Panc1 (cell line): Measurements from ENCODE around the gene ZNF718.

Experiments
- TCF7L2 ChIP-seq: IDR thresholded peaks from 2 replicates; pipeline ENCODE4 v1.6.1; 2011; ENCODE audit warnings: mild to moderate bottlenecking, low read depth, low read length, inconsistent platforms
- TF ChIP-seq, protein P1 (sequence below): fragments of 450-650 bp; IDR thresholded peaks from 2 replicates; pipeline ENCODE4 v1.5.1; 2017; ENCODE audit warnings: mild to moderate bottlenecking
- TF ChIP-seq, protein P2 (sequence below), 2 experiments: IDR thresholded peaks; 2 replicates each; pipeline ENCODE4 v1.6.1; 2011 to 2012; ENCODE audit warnings: low read depth in 2 of 2, control low read depth in 1 of 2, low read length in 1 of 2, mild to moderate bottlenecking in 1 of 2, moderate library complexity in 1 of 2; ENCODE audit not compliant: insufficient read depth in 1 of 2

DNA sequence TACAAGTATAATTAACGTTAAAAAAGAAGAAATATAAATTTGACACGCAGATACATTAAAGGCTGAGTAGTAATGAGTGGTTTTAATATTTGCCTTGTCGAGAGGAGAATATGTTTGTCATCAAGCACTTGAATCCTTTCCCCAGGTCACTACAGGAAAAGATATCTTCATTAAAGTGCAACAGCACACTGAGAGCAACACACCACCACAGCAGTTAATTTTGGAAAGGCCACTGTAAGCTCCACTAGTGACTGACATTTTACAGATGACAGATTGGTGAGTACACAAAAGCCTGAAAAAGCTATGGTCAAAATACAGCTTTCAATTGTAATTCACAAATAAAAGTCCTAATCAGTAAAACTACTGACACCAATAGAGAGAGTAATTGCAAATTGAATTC lies 76.6 kb downstream of the ZNF718 start:
- TF ChIP-seq, protein P1, sequence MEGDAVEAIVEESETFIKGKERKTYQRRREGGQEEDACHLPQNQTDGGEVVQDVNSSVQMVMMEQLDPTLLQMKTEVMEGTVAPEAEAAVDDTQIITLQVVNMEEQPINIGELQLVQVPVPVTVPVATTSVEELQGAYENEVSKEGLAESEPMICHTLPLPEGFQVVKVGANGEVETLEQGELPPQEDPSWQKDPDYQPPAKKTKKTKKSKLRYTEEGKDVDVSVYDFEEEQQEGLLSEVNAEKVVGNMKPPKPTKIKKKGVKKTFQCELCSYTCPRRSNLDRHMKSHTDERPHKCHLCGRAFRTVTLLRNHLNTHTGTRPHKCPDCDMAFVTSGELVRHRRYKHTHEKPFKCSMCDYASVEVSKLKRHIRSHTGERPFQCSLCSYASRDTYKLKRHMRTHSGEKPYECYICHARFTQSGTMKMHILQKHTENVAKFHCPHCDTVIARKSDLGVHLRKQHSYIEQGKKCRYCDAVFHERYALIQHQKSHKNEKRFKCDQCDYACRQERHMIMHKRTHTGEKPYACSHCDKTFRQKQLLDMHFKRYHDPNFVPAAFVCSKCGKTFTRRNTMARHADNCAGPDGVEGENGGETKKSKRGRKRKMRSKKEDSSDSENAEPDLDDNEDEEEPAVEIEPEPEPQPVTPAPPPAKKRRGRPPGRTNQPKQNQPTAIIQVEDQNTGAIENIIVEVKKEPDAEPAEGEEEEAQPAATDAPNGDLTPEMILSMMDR = no peak
- no peak for TF ChIP-seq TCF7L2
- TF ChIP-seq, protein P2, sequence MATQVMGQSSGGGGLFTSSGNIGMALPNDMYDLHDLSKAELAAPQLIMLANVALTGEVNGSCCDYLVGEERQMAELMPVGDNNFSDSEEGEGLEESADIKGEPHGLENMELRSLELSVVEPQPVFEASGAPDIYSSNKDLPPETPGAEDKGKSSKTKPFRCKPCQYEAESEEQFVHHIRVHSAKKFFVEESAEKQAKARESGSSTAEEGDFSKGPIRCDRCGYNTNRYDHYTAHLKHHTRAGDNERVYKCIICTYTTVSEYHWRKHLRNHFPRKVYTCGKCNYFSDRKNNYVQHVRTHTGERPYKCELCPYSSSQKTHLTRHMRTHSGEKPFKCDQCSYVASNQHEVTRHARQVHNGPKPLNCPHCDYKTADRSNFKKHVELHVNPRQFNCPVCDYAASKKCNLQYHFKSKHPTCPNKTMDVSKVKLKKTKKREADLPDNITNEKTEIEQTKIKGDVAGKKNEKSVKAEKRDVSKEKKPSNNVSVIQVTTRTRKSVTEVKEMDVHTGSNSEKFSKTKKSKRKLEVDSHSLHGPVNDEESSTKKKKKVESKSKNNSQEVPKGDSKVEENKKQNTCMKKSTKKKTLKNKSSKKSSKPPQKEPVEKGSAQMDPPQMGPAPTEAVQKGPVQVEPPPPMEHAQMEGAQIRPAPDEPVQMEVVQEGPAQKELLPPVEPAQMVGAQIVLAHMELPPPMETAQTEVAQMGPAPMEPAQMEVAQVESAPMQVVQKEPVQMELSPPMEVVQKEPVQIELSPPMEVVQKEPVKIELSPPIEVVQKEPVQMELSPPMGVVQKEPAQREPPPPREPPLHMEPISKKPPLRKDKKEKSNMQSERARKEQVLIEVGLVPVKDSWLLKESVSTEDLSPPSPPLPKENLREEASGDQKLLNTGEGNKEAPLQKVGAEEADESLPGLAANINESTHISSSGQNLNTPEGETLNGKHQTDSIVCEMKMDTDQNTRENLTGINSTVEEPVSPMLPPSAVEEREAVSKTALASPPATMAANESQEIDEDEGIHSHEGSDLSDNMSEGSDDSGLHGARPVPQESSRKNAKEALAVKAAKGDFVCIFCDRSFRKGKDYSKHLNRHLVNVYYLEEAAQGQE (IDR thresholded peaks at IDR 0.05; ENCODE audit: insufficient read depth in 1 of 2, low read depth in 2 of 2, low read length in 1 of 2) = no peak
